Measurements from ENCODE around the gene TNFAIP2.

DNA sequence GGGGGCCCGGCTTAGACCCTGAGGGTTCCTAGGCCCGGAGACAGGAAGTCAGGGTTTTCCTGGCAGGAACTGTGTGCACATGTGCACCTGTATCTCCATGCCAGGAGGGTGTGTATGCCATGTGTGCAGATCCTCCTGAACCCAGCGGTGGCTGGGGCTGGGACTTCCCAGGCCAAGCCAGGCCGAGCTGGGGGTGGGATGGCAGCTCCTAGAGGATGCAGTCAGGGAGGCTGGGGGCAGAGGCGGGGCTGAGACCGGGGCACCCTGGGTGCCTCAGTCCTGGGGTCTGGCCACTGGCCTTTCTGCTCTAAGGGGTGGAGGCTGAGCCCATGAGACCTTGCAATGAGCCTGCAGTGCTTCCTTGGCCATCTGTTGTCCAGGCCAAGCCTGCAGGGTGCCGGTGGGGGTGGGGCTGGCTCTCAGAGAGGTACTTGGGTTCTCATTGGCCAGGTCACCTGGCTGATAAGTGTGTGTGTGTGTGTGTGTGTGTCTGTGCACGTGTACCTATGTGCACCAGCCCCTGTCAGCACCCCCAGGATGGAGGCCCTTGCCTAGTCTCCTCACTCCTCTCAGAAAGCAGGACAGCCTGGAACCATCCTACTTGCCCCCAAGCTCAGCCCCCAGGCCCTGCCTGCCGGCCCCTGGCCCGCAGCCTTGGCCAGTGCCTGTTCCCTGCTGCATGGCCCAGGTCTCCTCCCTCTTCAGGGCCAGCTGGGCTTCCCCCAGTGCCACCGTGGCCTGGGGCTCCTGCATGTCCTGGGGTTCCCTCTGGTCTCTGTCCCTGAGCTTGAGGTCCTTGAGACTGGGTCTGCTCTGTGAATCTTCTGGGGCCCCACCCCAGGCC lies 10.6 kb upstream of the TNFAIP2 start:
- TF ChIP-seq, protein P1, sequence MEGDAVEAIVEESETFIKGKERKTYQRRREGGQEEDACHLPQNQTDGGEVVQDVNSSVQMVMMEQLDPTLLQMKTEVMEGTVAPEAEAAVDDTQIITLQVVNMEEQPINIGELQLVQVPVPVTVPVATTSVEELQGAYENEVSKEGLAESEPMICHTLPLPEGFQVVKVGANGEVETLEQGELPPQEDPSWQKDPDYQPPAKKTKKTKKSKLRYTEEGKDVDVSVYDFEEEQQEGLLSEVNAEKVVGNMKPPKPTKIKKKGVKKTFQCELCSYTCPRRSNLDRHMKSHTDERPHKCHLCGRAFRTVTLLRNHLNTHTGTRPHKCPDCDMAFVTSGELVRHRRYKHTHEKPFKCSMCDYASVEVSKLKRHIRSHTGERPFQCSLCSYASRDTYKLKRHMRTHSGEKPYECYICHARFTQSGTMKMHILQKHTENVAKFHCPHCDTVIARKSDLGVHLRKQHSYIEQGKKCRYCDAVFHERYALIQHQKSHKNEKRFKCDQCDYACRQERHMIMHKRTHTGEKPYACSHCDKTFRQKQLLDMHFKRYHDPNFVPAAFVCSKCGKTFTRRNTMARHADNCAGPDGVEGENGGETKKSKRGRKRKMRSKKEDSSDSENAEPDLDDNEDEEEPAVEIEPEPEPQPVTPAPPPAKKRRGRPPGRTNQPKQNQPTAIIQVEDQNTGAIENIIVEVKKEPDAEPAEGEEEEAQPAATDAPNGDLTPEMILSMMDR (conservative IDR thresholded peaks at IDR 0.05; ENCODE audit: low read length), result no peak
- TF ChIP-seq EZH2phosphoT487 (IDR thresholded peaks at IDR 0.05; ENCODE audit: borderline replicate concordance, low read depth, low read length), result no peak
